NT2/D1 (cell line): ENCODE measurements around the gene PODXL.

Experiments
- SUZ12 ChIP-seq: IDR thresholded peaks from 2 replicates; pipeline ENCODE4 v1.6.1; 2011; ENCODE audit not compliant: insufficient read length, insufficient read depth; ENCODE audit errors: extremely low read depth
- ZNF274 ChIP-seq: IDR thresholded peaks from 2 replicates; pipeline ENCODE4 v1.6.1; 2011; ENCODE audit warnings: mild to moderate bottlenecking, low read depth, low read length

DNA sequence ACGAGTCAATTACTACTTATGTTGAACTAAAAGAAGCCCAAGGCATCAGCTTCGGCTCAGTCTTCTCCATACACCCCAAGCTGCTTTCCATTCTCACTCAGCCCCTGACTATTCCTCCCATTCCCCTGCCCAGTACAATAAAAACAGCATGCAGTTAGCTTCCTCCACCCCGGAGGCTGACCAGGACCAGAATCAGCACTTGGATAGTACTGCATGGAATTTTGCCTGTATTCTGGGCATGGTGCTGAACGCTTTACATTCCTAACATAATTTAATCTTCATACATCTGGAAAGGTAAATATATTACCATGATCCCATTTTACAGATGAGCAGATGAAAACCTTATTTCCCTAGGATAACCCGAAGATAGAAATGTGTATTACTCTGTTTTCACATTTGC lies 7.5 kb upstream of the PODXL start:
- no peak for TF ChIP-seq SUZ12
- no peak for TF ChIP-seq ZNF274
